Fibroblast of lung (primary cell): ENCODE results near the gene PHACTR2. TPM values are rescaled to one million over a fixed set of nuclear protein-coding genes. Genes with fewer than 3 reads are reported as not detected.

Experiments used
- DNase-seq, 2 donors: peaks; one replicate each; pipeline versions ENCODE4 v3.0.0 to v3.0.0-alpha.2; 2010; ENCODE audit warnings: low read depth in 2 of 2
- H2AFZ ChIP-seq: 2 replicates; pipeline ENCODE4 v1.5.1; 2012; ENCODE audit warnings: low read length, control low read depth, inconsistent platforms
- H3K27ac ChIP-seq: 2 replicates; pipeline ENCODE4 v1.5.1; 2011; ENCODE audit warnings: low read length, control low read depth; ENCODE audit not compliant: insufficient read depth
- H3K27me3 ChIP-seq: 2 replicates; pipeline ENCODE4 v1.5.1; 2011; ENCODE audit warnings: mild to moderate bottlenecking, low read length; ENCODE audit not compliant: control insufficient read depth, insufficient read depth
- H3K36me3 ChIP-seq: 2 replicates; pipeline ENCODE4 v1.5.1; 2011; ENCODE audit warnings: low read length; ENCODE audit not compliant: control insufficient read depth, insufficient read depth
- H3K4me1 ChIP-seq: 2 replicates; pipeline ENCODE4 v1.5.1; 2011; ENCODE audit warnings: low read length; ENCODE audit not compliant: control insufficient read depth, insufficient read depth; ENCODE audit errors: extremely low read depth
- H3K4me2 ChIP-seq: 2 replicates; pipeline ENCODE4 v1.5.1; 2011; ENCODE audit warnings: low read length, control low read depth; ENCODE audit not compliant: insufficient read depth; ENCODE audit errors: extremely low read depth
- H3K4me3 ChIP-seq, 4 experiments: fragments of 200-600 bp in 1 of 4; sonication (generic) in 1 of 4; replicated peaks in 1 of 4; 2 replicates each; pipeline ENCODE4 v1.5.1; 2011 to 2016; ENCODE audit warnings: low read length in 4 of 4, low read depth in 3 of 4, mild to moderate bottlenecking in 3 of 4, control low read depth in 2 of 4, inconsistent platforms in 1 of 4, mixed read lengths in 1 of 4; ENCODE audit not compliant: insufficient read depth in 1 of 4; ENCODE audit errors: control extremely low read depth in 1 of 4
- H3K79me2 ChIP-seq: 2 replicates; pipeline ENCODE4 v1.5.1; 2012; ENCODE audit warnings: mild to moderate bottlenecking, low read length, inconsistent platforms; ENCODE audit not compliant: control insufficient read depth, insufficient read depth
- H3K9ac ChIP-seq: 2 replicates; pipeline ENCODE4 v1.5.1; 2011; ENCODE audit warnings: mild to moderate bottlenecking, low read length, control low read depth; ENCODE audit not compliant: insufficient read depth
- H3K9me3 ChIP-seq: 2 replicates; pipeline ENCODE4 v1.5.1; 2012; ENCODE audit warnings: low read depth, low read length; ENCODE audit not compliant: control insufficient read depth, insufficient read depth
- H4K20me1 ChIP-seq: 2 replicates; pipeline ENCODE4 v1.5.1; 2011; ENCODE audit warnings: low read length; ENCODE audit not compliant: control insufficient read depth, insufficient read depth; ENCODE audit errors: extremely low read depth
- CTCF ChIP-seq, 2 donors: IDR thresholded peaks in 1 of 2; conservative IDR thresholded peaks in 1 of 2; 1 replicate in 1 of 2; 2 replicates in 1 of 2; pipeline ENCODE4 v1.5.1; 2011 to 2012; ENCODE audit warnings: low read length in 2 of 2, control low read depth in 1 of 2, inconsistent platforms in 1 of 2, low read depth in 1 of 2, mild to moderate bottlenecking in 1 of 2
- EZH2 ChIP-seq: IDR thresholded peaks from 2 replicates; pipeline ENCODE4 v1.5.1; 2012; ENCODE audit warnings: low read length, control low read depth, mild to moderate bottlenecking; ENCODE audit errors: missing control alignments
- polyA plus RNA-seq, 2 donors: library from polyadenylated mRNA; depleted of rRNA in 1 of 2; stranded (reverse) in 1 of 2; unstranded in 1 of 2; fragments of >200 nt; gene quantifications; 2 replicates each; pipeline ENCODE4 v1.2.1, GENCODE V29; 2011 to 2012; ENCODE audit warnings: missing spikeins in 1 of 2
- total RNA-seq: library from RNA; depleted of rRNA; stranded (reverse); fragments of >200 nt; gene quantifications from 2 replicates; pipeline ENCODE4 v1.2.1, GENCODE V29; 2014

PHACTR2 gene
- total and polyA plus RNA-seq, 2 donors (not counting 1 experiment from before 2014, with no cell fraction given), result 40.1 to 55.0 TPM

- Histone ChIP-seq H2AFZ (no peak overlapping the region), H3K27ac (no peak overlapping the region), H3K79me2 (peaks cover 2% of the 10 kb centered on the region)
Observed at GRCh38 chr6:143701349-143702234, 23.8 kb downstream of the PHACTR2 start.

GRCh38 chr6:143705569-143705968 is 27.8 kb downstream of the PHACTR2 start:
- no peak overlapping the region for H2AFZ ChIP-seq
- no peaks in the 10 kb centered on the region for H3K9me3 ChIP-seq
- H3K27me3 ChIP-seq, result no peaks in the 10 kb centered on the region
- no peak overlapping the region for H3K9ac ChIP-seq
- H3K4me2 ChIP-seq, result no peak overlapping the region
- TF ChIP-seq EZH2 (no peak), CTCF (conservative IDR thresholded peaks at IDR 0.05 in 1 of 2, IDR thresholded peaks at IDR 0.05 in 1 of 2; ENCODE audit: low read depth in 1 of 2, low read length in 2 of 2) (no peak)
- no peaks in the 10 kb centered on the region for H3K36me3 ChIP-seq
- DNase-seq, result no peak
- H3K79me2 ChIP-seq, result peaks cover 4% of the 10 kb centered on the region
- H4K20me1 ChIP-seq, result no peaks in the 10 kb centered on the region
- peaks cover 7% of the 10 kb centered on the region for H3K4me1 ChIP-seq
- H3K4me3 ChIP-seq, result no peak overlapping the region
- no peak overlapping the region for H3K27ac ChIP-seq

More at GRCh38 chr6:143701349-143702234, 23.8 kb downstream of the PHACTR2 start:
- no peaks in the 10 kb centered on the region for H3K27me3 ChIP-seq
- no peaks in the 10 kb centered on the region for H3K9me3 ChIP-seq
- DNase-seq, result peak in 1 of 2 donors; percentile 81
- no peak overlapping the region for H3K4me3 ChIP-seq
- H3K4me2 ChIP-seq, result peak overlapping the region; percentile 27
- no peaks in the 10 kb centered on the region for H4K20me1 ChIP-seq
- no peak overlapping the region for H3K9ac ChIP-seq
- TF ChIP-seq EZH2 (no peak), CTCF (conservative IDR thresholded peaks at IDR 0.05 in 1 of 2, IDR thresholded peaks at IDR 0.05 in 1 of 2; ENCODE audit: low read depth in 1 of 2, low read length in 2 of 2) (no peak)
- H3K36me3 ChIP-seq, result no peaks in the 10 kb centered on the region
- H3K4me1 ChIP-seq, result peaks cover 9% of the 10 kb centered on the region

DNA sequence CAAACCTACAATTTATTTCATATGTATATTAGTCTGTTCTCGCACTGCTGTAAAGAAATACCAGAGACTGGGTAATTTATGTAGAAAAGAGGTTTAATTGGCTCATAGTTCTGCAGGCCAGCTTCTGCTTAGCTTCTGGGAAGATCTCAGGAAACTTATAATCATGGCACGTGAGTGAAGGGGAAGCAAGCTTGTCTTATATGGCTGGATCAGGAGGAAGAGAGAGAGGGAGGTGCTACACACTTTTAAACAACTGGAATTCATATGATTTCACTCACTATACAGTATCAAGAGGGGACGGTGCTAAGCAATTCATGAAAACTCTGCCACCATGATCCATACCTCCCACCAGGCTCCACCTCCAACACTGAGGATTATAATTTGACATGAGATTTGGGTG is 29.9 kb downstream of the PHACTR2 start:
- Histone ChIP-seq H3K79me2 (peaks cover 4% of the 10 kb centered on the region), H3K9me3 (no peaks in the 10 kb centered on the region), H3K9ac (no peak overlapping the region), H3K36me3 (no peaks in the 10 kb centered on the region), H4K20me1 (no peaks in the 10 kb centered on the region), H3K4me3 (no peak overlapping the region), H3K4me1 (no peaks in the 10 kb centered on the region), H3K27me3 (no peaks in the 10 kb centered on the region), H2AFZ (no peak overlapping the region), H3K4me2 (no peak overlapping the region), H3K27ac (no peak overlapping the region)
- TF ChIP-seq EZH2 (no peak), CTCF (conservative IDR thresholded peaks at IDR 0.05 in 1 of 2, IDR thresholded peaks at IDR 0.05 in 1 of 2; ENCODE audit: low read depth in 1 of 2, low read length in 2 of 2) (no peak)
- DNase-seq, result no peak
